ENCODE results near the gene SYT12.

DNA sequence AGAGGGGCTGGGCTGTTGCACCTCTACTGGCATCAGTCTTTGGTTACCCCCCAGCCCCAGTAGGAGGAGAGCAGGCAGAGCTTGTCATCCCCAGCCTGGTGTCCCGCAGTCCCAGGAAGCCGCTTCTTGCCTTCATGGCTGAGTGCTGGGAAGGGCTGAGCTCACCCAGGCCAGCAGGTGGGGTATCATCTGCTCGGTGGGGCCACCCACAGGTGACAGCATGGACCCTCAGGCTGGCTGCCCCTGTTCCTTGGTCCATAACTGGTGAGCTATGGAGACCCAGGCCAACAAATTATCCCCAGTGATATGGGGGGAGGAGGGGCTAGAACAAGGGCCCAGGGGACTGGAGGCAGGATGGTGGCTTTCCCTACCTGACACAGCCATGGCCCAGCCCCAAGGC is 27.2 kb downstream of the SYT12 start:
- TF ChIP-seq, protein P1, sequence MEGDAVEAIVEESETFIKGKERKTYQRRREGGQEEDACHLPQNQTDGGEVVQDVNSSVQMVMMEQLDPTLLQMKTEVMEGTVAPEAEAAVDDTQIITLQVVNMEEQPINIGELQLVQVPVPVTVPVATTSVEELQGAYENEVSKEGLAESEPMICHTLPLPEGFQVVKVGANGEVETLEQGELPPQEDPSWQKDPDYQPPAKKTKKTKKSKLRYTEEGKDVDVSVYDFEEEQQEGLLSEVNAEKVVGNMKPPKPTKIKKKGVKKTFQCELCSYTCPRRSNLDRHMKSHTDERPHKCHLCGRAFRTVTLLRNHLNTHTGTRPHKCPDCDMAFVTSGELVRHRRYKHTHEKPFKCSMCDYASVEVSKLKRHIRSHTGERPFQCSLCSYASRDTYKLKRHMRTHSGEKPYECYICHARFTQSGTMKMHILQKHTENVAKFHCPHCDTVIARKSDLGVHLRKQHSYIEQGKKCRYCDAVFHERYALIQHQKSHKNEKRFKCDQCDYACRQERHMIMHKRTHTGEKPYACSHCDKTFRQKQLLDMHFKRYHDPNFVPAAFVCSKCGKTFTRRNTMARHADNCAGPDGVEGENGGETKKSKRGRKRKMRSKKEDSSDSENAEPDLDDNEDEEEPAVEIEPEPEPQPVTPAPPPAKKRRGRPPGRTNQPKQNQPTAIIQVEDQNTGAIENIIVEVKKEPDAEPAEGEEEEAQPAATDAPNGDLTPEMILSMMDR (IDR thresholded peaks at IDR 0.05): no peak
- TF ChIP-seq POLR2A (IDR thresholded peaks at IDR 0.05) (no peak), EP300 (IDR thresholded peaks at IDR 0.05) (no peak), POLR2AphosphoS5 (IDR thresholded peaks at IDR 0.05) (no peak)

Data from gastroesophageal sphincter (tissue), 3 donors.